Measurements from ENCODE around the gene ACKR3.

Gene ACKR3

DNA sequence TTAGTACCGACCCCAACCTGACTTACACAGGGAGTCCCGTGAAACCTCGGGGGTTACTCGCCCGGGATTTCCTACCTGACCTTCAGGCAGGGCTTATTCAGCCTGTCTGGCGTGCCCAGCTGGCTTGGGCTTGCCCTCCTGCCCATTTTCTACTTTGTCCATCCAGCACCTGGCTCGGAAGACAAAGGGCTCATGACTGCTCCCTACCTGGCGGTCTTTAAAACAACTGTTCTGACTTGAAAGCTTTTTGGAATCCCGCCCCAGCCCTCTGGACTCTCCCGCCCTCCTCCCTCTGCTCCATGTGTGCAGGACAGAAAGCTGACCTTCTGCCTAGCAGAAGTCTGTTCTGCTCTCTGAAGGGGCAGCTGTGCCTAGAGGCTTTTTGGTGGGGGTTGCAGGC is 43.1 kb downstream of the ACKR3 start:
- DNase-seq: no peak

DNA sequence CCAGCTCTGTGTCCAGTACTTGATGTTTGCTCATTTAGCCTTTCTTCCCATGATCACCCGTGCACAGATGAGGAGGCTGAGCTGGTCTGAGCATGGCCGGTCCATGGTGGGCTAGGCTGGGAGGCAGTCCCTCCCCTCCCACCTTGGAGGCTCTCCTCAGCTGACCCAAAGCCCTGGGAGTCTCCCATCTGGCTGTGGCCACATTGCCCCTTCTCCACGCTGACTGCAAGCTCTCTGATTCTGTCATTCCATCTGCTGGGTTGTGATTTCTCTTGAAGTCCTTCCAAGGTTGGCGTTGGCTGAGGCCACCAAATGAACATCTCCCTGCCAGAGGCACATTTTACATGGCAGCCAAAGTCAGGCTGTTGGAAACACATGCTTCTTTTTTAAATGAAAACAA is 44.0 kb downstream of the ACKR3 start:
- no peak for DNase-seq

DNA sequence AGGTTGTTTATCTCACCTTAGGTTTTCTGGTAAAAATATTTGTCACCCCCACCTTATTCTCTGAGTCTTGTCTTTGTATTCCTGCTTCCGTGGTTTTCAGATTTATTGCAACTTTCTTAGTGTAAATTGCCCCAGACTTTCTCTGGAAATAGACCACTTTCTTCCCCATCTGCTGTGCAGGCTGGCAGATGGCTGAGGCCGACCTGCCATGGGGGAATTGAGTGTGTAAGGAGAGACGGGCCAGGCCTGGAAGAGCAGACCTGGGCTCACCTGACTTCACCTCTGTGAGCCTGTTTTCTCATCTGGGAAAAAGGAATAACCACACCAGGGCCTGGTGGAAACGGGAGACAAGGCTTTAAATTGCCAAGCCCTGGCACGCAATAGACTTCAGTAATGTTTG is 44.9 kb downstream of the ACKR3 start:
- DNase-seq: no peak

DNA sequence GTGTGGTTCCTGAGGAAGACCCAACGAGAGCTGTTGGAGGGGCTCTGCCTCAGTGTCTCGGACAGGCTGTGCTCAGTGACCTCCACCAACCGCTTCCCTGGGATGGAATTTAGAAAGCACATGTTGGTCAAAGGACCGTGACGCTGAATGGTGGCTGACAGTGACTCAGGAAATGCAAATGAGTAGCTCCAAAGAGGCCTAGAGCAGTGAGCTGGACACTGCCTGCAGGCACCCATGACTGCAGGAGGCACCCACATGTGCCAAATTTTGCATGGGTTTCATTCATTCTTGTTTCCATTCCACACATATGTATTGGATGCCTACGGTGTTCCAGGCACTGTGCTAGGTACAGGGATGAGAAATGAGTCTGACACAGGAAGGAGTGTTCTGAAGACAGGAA is 46.4 kb downstream of the ACKR3 start:
- DNase-seq: no peak

DNA sequence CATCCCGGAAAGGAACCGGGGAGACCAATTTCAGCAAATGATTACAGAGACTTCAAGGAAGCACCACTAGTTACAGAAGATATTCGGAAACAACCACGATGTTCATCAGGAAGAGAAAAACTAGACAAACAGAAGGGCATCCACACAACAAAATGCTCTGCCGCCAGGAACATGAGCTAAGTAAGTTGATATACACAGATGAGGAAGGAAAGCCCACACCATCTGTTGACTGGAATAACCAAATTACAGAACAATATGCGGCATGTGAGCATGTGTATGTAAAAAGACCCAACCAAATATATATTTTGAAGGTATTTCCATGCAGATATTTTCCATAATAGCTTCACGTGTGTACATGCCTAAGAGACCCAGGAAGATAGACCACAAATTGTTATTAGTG is 47.0 kb downstream of the ACKR3 start:
- DNase-seq: no peak

DNA sequence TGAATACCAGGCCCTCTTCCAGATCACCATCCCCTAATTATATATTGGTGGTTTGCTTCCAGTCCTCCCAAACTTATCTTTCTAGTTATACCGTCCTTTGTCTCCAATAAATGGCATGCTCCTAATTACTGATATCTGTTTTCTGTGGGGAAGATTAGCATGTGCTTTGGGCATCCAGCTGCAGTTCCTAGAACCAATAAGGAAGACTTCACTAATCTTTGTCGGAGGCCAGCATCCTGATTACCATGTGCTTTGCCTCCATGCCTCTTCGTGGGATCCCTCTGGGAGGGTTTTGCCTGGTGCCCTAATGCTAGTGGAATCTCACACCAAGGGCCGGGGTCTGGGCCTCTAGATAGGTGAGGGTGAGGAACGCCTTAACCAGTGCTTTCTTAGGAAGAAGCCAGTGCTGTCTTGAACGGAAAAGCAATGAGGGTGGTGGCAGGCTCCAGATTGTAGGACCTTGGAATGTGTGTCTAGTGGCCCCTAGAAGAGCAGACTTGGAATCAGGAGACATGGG is 47.7 kb downstream of the ACKR3 start:
- no peak for DNase-seq

DNA sequence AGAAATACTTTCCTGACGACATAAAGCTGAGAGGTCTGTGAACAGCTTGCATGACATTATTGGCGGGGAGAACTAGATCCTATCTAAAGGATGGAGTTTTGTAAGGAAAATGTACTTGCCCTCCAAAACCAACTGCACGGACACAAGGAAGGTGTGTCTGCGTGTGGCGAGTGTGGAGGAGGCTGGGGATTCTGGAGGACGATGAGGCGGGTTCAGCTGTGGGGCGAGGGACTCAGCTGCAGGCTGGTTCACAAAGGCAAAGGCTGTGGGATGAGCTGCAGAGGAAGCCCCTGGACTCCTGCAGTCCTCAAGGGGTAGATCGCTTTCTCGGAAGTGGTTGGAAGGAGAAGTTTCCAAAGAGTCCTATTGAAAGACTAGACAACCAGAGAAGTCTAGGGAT is 48.2 kb downstream of the ACKR3 start:
- no peak for DNase-seq

DNA sequence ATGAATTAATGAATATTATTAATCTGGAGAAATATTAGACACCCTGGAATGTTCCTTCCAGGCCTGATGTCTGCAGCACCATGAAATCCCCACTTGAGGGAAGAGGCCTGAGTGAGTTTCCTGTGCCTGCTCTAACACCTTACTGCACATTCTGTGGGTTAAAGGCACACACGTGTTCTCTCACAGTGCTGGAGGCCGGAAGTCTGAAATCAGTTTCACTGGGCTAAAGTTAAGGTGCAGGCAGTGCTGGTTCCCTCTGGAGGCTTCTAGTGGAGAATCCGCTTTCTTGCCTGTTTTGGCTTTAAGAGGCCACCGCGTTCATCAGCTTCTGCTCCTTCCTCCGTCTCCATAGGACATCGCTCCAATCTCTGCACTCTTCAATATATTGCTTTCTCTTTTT is 48.7 kb downstream of the ACKR3 start:
- peak; percentile 5 for DNase-seq

DNA sequence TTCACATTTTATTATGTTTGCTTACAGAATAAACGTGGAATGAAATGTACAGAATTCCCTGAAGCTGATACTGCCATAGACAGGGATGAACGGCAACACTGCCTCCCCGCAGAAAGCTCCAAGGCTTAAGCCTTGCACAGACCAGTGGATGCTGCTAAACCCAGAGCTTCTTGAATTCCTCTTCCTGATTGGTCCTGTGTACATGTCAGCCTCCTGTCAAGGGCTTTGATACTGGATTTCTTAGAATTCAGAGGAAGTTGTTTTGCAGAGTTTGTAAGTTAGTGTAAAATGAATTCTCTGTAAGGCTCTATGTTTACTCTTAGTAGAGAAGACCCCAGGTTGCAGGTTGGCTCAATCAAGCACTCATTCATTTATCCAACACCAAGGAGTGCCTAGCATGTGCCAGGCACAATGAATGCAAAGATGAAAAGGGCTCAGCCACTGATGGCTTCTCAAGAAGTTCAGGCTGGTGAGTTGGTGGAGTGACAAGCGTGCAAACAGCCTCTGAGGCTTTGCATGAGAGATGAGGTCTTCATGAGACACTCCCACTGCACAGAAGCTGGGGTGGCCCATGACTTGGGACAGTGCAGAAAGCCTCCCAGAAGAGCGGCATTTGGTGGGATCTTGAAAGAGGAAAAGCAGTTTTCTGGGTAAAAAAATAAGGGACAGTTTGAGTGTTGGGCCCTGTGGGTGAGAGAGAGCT is 50.4 kb downstream of the ACKR3 start:
- no peak for DNase-seq

DNA sequence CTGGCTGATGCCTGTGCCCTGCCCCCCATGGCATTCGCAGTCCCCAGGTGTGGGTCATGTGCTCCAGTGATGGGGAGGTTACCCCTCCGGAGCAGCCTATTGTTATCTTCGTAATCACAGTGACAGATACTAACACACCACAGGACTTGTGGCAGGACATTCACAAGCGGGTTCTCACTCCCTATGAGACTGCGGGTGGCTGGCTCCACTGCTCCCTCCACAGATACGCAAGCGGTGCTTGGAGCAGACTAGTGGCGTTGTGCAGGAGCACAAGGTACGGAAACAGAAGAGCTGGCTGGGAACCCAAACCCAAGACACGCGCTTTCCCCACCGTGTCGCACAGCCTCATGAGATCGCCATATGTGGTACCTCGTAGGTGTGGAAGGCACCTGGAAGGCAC is 52.2 kb downstream of the ACKR3 start:
- DNase-seq: no peak

DNA sequence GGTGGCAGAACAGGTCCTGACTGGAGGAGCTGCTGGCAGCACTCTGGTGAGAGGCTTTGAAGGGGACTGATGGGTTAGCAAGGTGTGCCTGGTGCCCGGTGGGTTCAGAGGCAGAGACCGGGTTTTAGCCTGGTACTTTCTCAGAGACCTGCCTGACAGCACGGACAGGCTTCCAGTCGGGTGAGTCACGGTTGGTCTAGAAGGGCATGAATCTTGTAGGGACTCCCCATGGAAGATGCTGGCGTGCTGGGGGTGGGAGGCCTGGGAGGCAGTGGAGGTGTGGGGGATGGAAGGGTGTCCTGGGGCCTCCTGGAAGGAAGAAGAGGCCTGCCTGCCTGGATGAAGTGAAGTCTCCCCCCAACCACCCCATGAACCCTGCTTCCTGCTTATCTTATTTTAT is 52.6 kb downstream of the ACKR3 start:
- no peak for DNase-seq

DNA sequence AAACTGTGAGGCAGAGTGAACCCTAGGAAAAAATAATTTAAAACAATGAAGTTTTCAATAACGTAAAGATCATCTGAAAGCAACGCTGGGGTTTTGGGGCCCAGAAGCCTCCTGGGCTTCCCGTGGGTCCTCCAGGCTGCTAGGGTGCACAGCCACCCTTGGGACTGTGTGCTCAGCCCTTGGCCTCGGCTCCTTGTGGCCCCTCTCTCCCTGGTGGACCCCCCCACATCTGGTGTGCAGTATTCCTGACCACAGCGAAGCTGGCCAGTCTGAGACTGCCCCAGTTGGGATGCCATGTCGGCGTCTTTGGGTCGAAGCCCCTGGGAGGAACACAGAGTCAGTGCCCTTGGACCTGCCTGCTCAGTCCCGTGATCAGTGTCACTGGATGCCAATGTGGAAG is 53.0 kb downstream of the ACKR3 start:
- DNase-seq: no peak

DNA sequence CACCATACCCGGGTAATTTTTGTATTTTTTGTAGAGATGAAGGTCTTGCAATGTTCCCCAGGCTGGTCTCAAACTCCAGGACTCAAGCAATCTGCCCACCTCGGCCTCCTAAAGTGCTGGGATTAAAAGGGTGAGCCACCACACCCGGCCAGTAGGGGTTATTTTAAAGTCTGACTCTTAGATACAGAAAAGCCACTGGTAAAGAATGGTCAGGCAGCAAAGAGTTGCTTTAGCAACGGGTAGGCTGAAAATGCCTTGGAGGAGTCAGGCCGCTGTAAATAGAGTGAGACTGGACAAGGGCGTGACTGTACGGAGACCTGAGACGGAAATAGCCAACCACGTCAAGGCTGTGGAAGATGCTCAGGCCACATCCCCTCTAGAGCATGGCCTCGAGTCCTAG is 54.2 kb downstream of the ACKR3 start:
- DNase-seq: no peak

DNA sequence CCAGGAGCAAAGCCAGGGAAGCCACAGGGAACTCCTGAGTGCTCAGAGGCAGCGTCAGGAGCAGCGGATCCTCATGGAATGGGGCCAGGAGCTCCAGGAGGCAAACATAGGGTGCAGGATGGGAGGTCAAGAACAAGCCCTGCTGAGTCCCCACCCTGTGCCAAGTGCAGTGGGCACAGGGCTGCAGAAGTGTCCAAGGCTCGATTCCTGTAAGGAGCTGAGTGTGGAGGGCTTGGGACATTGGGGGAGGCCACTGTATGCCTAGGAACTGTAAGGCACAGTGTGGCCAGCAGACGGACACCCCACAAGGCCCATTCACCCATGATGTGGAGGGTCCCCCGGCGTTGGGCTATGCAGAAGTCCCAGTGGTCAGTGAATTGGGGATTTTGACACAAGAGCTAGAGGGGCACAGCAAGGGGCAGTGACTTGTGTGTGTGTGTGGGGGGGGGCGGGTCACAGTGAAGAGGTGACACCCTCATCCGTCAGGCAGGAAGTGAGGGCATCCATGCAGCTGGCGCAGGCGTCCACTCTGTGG is 55.6 kb downstream of the ACKR3 start:
- no peak for DNase-seq

DNA sequence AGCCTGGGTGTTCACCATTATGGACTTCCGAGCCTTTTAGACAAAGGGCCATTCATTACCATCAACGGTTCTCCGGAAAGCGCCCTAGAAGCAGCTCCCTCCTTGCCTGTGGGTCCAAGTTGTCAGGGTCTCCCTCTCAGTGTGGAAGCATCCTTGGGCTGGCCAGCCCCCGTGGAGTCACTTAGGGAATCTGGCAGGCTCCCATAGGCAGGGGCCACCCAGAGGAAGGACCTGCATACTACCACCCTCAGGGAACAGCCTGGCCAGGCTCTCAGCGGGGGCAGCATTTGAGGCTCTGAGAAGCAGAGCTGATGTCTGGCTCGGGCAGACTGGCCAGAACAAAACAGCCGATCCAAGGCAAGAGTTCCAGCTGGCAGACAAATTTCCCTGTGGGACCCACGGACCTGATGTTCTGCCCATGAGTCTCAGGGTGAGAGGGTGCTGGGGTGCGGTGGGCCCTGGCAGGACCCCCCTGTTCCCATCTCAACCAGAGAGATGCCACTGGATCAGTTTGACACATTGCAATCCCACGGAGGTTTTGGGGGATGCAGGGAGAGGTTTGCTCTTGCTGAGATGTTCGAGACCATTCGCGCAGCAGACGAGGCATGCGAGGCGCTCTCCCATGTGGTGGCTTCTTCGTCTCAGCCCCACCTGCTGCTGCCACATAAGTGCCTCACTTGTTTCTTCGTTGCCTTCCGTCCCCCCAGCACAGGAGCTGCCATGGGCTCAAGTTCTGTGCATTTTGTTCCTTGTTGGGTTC is 56.9 kb downstream of the ACKR3 start:
- no peak for DNase-seq

DNA sequence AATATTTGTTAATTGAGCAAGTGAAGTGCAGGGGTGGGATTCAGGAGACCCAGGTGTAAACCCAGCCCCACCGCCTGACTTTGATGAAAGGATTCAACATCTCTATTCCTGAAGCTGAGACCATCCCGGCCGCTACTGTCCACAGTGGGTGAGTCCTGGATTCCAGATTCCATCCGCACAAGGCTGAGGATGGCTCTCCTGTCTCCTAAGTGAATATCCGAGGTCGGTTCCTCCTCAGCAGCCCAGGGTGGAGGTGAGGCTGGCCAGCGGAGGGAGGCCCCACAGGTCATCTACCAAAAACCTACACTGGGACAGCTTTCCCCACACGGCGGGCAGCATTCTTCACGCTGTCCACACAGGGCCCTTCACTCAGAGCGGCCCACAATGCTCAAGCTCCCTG is 57.6 kb downstream of the ACKR3 start:
- DNase-seq: no peak

DNA sequence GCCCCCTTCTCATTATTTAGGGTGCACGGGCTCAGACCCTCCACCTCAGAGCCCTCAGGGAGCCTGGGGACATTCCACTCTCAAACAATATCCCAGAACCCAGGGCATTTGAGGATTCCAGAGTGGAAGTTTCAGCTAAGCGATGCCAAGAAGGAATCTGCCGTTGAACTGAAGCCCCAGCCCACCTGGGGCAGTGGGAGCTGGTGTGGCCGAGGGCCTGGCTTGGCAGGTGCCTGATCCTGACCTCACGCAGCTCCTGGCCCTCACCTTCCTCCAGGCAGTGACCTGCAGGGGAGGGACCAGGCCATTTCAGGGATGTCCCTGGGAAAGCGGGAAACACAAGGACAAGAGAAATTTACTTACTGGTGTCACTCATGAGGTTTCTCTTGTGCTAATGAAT is 58.2 kb downstream of the ACKR3 start:
- DNase-seq: no peak

DNA sequence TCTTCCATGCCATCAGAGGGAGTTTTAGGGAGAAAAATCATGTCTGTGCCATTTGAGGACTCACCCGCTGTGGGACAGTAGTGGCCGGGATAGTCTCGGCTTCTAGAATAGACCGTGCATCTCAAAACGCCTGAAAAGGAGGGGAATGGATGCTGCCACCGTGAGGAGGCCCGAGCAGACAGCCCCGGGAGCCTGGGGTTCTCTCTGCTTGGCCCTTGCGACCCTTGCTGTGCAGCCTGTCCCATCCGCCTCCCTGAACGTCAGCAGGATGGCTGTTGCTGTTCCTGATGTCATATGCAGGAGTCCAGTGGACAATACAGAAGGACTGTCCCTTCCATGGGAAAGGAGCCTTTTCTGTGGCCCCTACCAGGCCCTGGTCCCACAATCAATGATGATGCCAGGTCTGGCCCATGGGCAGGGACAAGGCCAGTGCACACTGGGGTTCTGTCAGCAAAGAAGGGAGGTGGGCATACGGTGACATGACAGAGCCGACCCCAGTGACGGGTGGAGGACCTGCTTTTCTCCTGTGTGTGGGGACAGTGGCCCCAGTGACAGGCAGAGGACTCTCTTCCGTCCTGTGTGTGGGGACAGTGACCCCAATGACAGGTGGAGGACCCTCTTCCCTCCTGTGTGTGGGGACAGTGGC is 58.8 kb downstream of the ACKR3 start:
- no peak for DNase-seq

DNA sequence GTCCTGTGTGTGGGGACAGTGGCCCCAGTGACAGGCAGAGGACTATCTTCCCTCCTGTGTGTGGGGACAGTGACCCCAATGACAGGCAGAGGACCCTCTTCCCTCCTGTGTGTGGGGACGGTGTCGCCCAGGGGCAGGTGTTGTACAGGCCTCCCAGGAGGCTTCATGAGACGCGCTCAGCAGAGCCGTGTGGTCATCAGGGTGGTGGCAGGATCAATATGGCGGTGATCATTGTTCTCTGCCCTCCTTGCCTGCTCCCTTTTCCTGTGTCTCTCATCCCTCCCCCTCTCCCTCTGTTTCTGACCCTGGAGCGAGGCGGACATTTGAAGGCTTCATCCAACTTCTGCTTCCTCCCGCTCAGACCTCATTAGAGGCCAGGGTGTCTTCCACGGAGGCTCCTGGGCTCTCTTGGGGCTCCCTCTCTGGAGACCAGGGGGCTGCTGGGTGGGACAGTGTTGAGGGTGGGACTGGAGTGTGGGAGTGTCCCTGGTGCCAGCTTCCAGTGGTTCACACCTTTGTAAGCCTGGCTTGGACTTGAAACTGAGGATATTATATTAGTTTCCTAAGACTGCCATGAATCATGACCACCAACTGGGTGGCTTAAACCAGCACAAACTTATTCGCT is 59.5 kb downstream of the ACKR3 start:
- no peak for DNase-seq

DNA sequence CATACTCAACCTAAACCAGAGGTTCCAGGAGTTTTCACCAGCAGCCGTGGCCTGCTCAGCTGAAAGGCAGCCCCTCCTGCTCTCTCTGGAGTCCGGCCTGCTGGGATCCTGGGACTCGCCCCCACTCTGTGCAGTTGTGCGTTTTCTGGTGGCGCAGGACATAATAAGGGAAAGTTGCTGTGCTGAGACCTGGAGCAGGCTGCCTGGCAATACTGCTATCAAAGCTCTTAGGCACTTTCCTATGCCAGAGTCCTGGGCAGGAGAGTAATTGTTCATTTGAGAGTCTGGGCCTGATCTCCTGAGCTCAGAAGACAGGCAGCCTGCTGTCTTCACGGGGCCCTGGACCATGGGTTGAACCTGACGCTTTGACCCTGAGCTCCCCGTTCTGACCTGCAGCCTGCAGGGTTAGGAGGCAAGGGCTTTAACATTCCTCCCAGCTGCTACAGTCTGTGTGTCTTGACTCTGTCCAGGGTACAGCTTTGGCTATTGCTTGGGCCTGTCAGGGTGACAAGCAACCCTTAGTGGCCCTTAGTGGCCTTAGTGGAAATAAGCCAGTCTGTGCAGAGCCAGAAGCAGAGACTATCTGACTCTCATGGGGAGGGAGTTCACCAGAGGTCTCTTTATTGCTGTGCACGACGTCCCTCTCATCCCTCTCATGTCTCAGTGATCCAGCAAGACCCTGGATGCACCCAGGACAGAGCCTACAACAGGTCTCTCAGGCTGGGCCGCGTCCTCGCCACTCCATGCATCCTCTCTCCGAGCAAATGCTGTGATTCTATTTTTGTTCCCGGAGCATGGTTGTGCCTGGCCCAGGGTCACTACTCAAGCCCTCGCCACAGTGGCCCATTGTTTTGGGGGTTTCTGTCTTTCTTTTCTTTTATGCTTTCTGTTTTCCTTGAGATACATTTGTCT is 60.6 kb downstream of the ACKR3 start:
- DNase-seq: no peak

DNA sequence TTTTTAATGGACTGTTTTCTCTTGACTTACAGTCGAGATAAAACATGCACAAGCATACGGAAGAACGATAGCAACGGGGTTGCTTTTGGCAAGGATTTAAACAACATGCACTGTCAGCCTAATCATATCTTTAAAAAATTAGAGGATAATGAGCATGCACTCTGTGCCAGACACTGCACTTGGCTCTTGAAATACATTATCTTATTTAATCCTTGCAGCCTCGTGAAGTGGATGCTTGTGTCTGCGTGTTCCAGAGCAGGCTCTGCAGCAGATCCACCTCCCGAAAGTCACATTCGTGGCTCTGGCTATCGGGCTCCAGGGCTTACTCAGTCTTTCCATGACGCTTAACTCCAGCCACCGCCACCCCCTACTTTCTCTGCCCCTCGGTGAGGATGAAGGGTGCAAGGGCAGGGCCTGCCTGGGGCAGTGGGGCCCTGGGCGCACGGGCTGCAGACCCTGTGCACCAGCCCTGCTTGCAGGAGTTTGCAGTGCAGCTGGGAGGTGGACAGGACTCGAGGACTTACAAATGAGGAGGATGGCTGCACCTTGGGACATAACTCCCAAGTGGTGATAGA is 61.7 kb downstream of the ACKR3 start:
- DNase-seq: no peak

DNA sequence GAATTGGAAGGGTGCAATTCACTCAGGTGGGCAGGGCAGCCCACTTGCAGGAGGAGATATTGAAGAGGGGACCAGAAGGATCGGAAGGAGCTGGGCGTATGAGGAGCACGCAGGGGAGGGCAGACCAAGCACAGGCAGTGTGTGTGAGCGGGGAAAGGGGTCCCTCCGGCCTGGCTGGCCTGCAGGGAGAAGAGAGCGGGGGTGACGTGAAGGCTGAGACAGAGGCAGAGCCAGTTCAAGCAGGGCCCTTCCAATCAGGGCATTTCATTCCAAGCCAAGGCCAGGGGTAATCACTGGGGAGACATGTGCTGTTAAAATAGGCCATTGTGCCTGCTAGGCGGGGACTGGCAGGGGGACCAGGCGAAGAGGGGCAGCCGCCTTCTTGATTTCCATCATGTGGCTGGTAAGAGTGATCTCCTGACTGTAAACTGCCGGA is 62.2 kb downstream of the ACKR3 start:
- DNase-seq: no peak

Measured in RPMI8226 (cell line).